ENCODE measurements around the gene RTN1.

The RTN1 gene

DNA sequence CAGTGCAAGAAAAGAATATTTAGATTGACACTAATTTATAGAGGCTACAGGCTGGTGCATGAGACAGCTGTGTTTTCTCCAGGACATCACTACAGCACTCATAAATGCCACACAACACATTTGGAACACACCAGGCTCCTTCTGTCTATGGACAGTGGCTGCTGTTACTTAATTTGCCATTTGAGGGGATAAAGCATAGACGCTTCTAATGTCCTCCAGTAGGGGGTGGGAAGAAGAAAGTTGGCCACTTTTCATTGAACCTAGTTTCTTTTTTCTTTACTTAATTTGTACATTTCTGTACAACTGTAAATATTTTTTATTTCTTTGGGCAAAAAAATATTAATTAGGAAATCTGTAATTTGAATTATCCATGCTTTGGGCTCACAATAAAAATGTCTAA lies 12.4 kb upstream of the RTN1 start:
- H3K9me3 Mint-ChIP-seq: peaks cover 0 to 2% of the 10 kb centered on the region in 2 donors
- ATAC-seq (replicated peaks): no peak
- H3K4me1 Mint-ChIP-seq: no peaks in the 10 kb centered on the region
- H3K27ac Mint-ChIP-seq: no peak overlapping the region
- no peaks in the 10 kb centered on the region for H3K36me3 Mint-ChIP-seq
- H3K4me3 Mint-ChIP-seq: no peak overlapping the region
- DNase-seq: no peak
- peaks cover 17 to 31% of the 10 kb centered on the region in 2 donors for H3K27me3 Mint-ChIP-seq

GRCh38 chr14:59871166-59871495 lies 555 bp upstream of the RTN1 start:
- Mint-ChIP-seq H3K9me3 (peaks cover 0 to 5% of the 10 kb centered on the region in 2 donors), H3K27me3 (peaks cover 34 to 40% of the 10 kb centered on the region in 2 donors), H3K4me3 (peak overlapping the region; percentile 84 to 94), H3K36me3 (no peaks in the 10 kb centered on the region), H3K27ac (no peak overlapping the region), H3K4me1 (peaks cover 4 to 12% of the 10 kb centered on the region in 2 donors)
- no peak for DNase-seq
- ATAC-seq (replicated peaks): no peak

GRCh38 chr14:59869381-59870255 lies 958 bp downstream of the RTN1 start:
- peak overlapping the region; percentile 37 for H3K27ac Mint-ChIP-seq
- peak overlapping the region; percentile 48 to 84 for H3K4me3 Mint-ChIP-seq
- H3K9me3 Mint-ChIP-seq: peaks cover 0 to 5% of the 10 kb centered on the region in 2 donors
- ATAC-seq (replicated peaks): no peak
- DNase-seq: no peak
- H3K27me3 Mint-ChIP-seq: peaks cover 35 to 48% of the 10 kb centered on the region in 2 donors
- peaks cover 4 to 12% of the 10 kb centered on the region in 2 donors for H3K4me1 Mint-ChIP-seq
- H3K36me3 Mint-ChIP-seq: no peaks in the 10 kb centered on the region

GRCh38 chr14:59868021-59868420 lies 2.6 kb downstream of the RTN1 start:
- peaks cover 4 to 12% of the 10 kb centered on the region in 2 donors for H3K4me1 Mint-ChIP-seq
- ATAC-seq (replicated peaks) (no peak), DNase-seq (no peak)
- peaks cover 24 to 38% of the 10 kb centered on the region in 2 donors for H3K27me3 Mint-ChIP-seq
- H3K4me3 Mint-ChIP-seq: no peak overlapping the region
- no peak overlapping the region for H3K27ac Mint-ChIP-seq
- H3K9me3 Mint-ChIP-seq: no peaks in the 10 kb centered on the region
- no peaks in the 10 kb centered on the region for H3K36me3 Mint-ChIP-seq

- H3K4me3 Mint-ChIP-seq: no peak overlapping the region
- ATAC-seq (replicated peaks): no peak
- peaks cover 7% of the 10 kb centered on the region in 2 donors for H3K9me3 Mint-ChIP-seq
- peaks cover 6 to 12% of the 10 kb centered on the region in 2 donors for H3K27me3 Mint-ChIP-seq
- no peak overlapping the region for H3K27ac Mint-ChIP-seq
- no peak for DNase-seq
- no peaks in the 10 kb centered on the region for H3K4me1 Mint-ChIP-seq
- H3K36me3 Mint-ChIP-seq: no peaks in the 10 kb centered on the region
Measured at GRCh38 chr14:59863806-59864525, 6.6 kb downstream of the RTN1 start.

DNA sequence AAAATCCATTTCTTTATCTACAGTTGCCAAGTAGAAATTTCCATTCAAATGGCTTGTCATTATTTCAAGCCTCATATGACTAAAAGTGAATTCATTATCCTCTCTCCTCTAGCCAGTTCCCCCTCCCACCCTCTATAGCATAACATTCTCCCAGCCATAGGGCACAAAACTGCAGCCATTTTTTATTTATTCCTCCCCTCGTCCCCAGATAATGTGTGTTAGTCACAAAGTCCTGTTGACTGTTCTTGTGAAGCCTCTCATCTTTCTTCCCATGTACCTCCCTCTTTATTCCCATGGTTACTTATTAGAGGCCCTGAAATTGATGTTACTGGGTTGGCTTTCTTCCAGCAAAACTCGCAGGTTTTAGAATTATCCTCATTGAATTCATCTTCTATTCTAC lies 13.2 kb downstream of the RTN1 start:
- Mint-ChIP-seq H3K4me3 (no peak overlapping the region), H3K36me3 (no peaks in the 10 kb centered on the region), H3K27me3 (peaks cover 0 to 4% of the 10 kb centered on the region in 2 donors), H3K27ac (no peak overlapping the region), H3K9me3 (peaks cover 9 to 24% of the 10 kb centered on the region in 2 donors), H3K4me1 (no peaks in the 10 kb centered on the region)
- ATAC-seq (replicated peaks) (no peak), DNase-seq (no peak)

GRCh38 chr14:59852350-59852749 lies 18.2 kb downstream of the RTN1 start:
- peaks cover 6 to 13% of the 10 kb centered on the region in 2 donors for H3K4me1 Mint-ChIP-seq
- DNase-seq (no peak), ATAC-seq (replicated peaks) (no peak)
- H3K27ac Mint-ChIP-seq: no peak overlapping the region
- no peak overlapping the region for H3K4me3 Mint-ChIP-seq
- H3K9me3 Mint-ChIP-seq: peaks cover 4 to 11% of the 10 kb centered on the region in 2 donors
- H3K36me3 Mint-ChIP-seq: no peaks in the 10 kb centered on the region
- H3K27me3 Mint-ChIP-seq: peaks cover 0 to 4% of the 10 kb centered on the region in 2 donors

- peaks cover 0 to 4% of the 10 kb centered on the region in 2 donors for H3K27me3 Mint-ChIP-seq
- peaks cover 4% of the 10 kb centered on the region in 2 donors for H3K9me3 Mint-ChIP-seq
- H3K4me1 Mint-ChIP-seq: peaks cover 8 to 13% of the 10 kb centered on the region in 2 donors
- no peak overlapping the region for H3K27ac Mint-ChIP-seq
- DNase-seq (no peak), ATAC-seq (replicated peaks) (no peak)
- no peaks in the 10 kb centered on the region for H3K36me3 Mint-ChIP-seq
- no peak overlapping the region for H3K4me3 Mint-ChIP-seq
Measured at GRCh38 chr14:59850458-59850857, 20.1 kb downstream of the RTN1 start.

- no peaks in the 10 kb centered on the region for H3K36me3 Mint-ChIP-seq
- DNase-seq (no peak), ATAC-seq (replicated peaks) (peak; percentile 68 to 94)
- no peak overlapping the region for H3K27ac Mint-ChIP-seq
- peaks cover 0 to 4% of the 10 kb centered on the region in 2 donors for H3K27me3 Mint-ChIP-seq
- peak overlapping the region in 1 of 2 donors; percentile 17 for H3K4me3 Mint-ChIP-seq
- H3K9me3 Mint-ChIP-seq: peaks cover 0 to 2% of the 10 kb centered on the region in 2 donors
- H3K4me1 Mint-ChIP-seq: peaks cover 8 to 13% of the 10 kb centered on the region in 2 donors
Measured at GRCh38 chr14:59849411-59850130, 21.0 kb downstream of the RTN1 start.

- DNase-seq (no peak), ATAC-seq (replicated peaks) (no peak)
- Mint-ChIP-seq H3K27me3 (peaks cover 0 to 4% of the 10 kb centered on the region in 2 donors), H3K4me1 (peaks cover 8 to 13% of the 10 kb centered on the region in 2 donors), H3K27ac (no peak overlapping the region), H3K9me3 (peaks cover 0 to 2% of the 10 kb centered on the region in 2 donors), H3K4me3 (no peak overlapping the region), H3K36me3 (no peaks in the 10 kb centered on the region)
Measured at GRCh38 chr14:59848671-59849070, 21.9 kb downstream of the RTN1 start.

DNA sequence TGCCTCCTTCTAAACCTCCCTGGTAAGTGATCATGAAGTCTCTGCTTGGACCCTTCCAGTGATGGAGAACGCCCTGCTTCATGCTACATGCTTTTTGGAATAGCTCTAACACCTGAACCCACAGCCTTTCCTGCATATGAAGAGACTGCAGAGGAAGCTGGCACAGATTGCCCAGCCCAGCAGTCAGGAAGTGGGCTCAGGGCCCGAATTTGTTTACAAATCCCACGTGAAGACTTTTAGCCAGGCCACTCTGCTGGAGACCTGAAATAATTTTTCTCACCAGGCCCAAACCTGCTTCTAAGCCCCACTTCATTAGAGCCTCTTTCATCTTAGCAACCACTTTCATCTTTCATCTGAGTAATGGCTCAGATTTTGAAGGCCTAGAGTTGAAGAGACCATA lies 22.9 kb downstream of the RTN1 start:
- Mint-ChIP-seq H3K27me3 (peaks cover 0 to 4% of the 10 kb centered on the region in 2 donors), H3K27ac (no peak overlapping the region), H3K4me3 (no peak overlapping the region), H3K36me3 (no peaks in the 10 kb centered on the region), H3K4me1 (peaks cover 8 to 13% of the 10 kb centered on the region in 2 donors), H3K9me3 (peaks cover 0 to 2% of the 10 kb centered on the region in 2 donors)
- DNase-seq: no peak
- no peak for ATAC-seq (replicated peaks)

- no peak overlapping the region for H3K4me3 Mint-ChIP-seq
- no peak for ATAC-seq (replicated peaks)
- no peak overlapping the region for H3K27ac Mint-ChIP-seq
- DNase-seq: no peak
- H3K9me3 Mint-ChIP-seq: peaks cover 0 to 2% of the 10 kb centered on the region in 2 donors
- H3K36me3 Mint-ChIP-seq: no peaks in the 10 kb centered on the region
- H3K27me3 Mint-ChIP-seq: peaks cover 0 to 4% of the 10 kb centered on the region in 2 donors
- H3K4me1 Mint-ChIP-seq: peaks cover 8 to 13% of the 10 kb centered on the region in 2 donors
Measured at GRCh38 chr14:59846595-59846994, 24.0 kb downstream of the RTN1 start.

DNA sequence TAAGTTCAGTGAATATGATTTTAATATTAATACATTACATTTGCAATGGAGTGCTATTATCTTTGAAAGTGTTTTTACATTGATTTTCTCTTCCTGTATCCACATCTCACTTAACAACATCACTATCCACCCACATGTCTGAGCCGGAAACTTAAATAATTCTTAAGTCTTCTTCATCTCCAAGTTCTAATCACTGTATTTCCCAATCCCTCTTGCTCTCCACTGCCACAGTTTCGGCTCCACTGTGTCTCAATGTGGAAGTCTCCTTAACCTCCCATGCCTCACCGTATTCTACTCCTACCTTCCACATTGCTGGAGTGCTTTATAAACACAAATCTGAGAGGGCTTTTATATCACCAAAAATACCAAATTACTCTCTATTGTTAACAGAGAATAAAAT lies 25.3 kb downstream of the RTN1 start:
- Mint-ChIP-seq H3K9me3 (peaks cover 0 to 2% of the 10 kb centered on the region in 2 donors), H3K27ac (no peak overlapping the region), H3K4me1 (peaks cover 8 to 13% of the 10 kb centered on the region in 2 donors), H3K27me3 (peaks cover 0 to 4% of the 10 kb centered on the region in 2 donors), H3K36me3 (no peaks in the 10 kb centered on the region), H3K4me3 (no peak overlapping the region)
- DNase-seq: no peak
- ATAC-seq (replicated peaks): no peak

- Mint-ChIP-seq H3K9me3 (no peaks in the 10 kb centered on the region), H3K27me3 (peaks cover 0 to 7% of the 10 kb centered on the region in 2 donors), H3K27ac (no peak overlapping the region), H3K4me3 (no peak overlapping the region), H3K4me1 (peaks cover 4 to 5% of the 10 kb centered on the region in 2 donors), H3K36me3 (no peaks in the 10 kb centered on the region)
- no peak for DNase-seq
- no peak for ATAC-seq (replicated peaks)
Measured at GRCh38 chr14:59844186-59844812, 26.3 kb downstream of the RTN1 start.
